Kidney glomerular epithelial cell (primary cell): ENCODE data around the gene APCDD1.
"Not testable (repeated sequence)": the region's sequence is repeated elsewhere in the genome, so short reads cannot be mapped to it uniquely, and the experiment has no call there.

Experiments
- DNase-seq: peaks from one replicate; lab custom pipeline; 2025; lab: John Stamatoyannopoulos, UW

Gene APCDD1

GRCh38 chr18:10462597-10462996, 8.2 kb downstream of the APCDD1 start:
- DNase-seq = no peak

GRCh38 chr18:10463096-10463495, 8.7 kb downstream of the APCDD1 start:
- DNase-seq = no peak

GRCh38 chr18:10463741-10464140, 9.3 kb downstream of the APCDD1 start:
- no peak for DNase-seq

GRCh38 chr18:10464161-10464648, 9.8 kb downstream of the APCDD1 start:
- DNase-seq = not testable (repeated sequence)

- DNase-seq = no peak
Observed at GRCh38 chr18:10465174-10465939, 10.9 kb downstream of the APCDD1 start.

GRCh38 chr18:10470429-10470828, 16.0 kb downstream of the APCDD1 start:
- DNase-seq = no peak

- no peak for DNase-seq
Observed at GRCh38 chr18:10471574-10471973, 17.1 kb downstream of the APCDD1 start.

- no peak for DNase-seq
Observed at GRCh38 chr18:10473132-10473531, 18.7 kb downstream of the APCDD1 start.

- DNase-seq = no peak
Observed at GRCh38 chr18:10474309-10474708, 19.9 kb downstream of the APCDD1 start.

- DNase-seq = no peak
Observed at GRCh38 chr18:10475276-10475653, 20.8 kb downstream of the APCDD1 start.

- no peak for DNase-seq
Observed at GRCh38 chr18:10475654-10476291, 21.3 kb downstream of the APCDD1 start.

GRCh38 chr18:10476338-10476791, 21.9 kb downstream of the APCDD1 start:
- DNase-seq = no peak

GRCh38 chr18:10477121-10477862, 22.9 kb downstream of the APCDD1 start:
- no peak for DNase-seq

GRCh38 chr18:10477863-10478260, 23.4 kb downstream of the APCDD1 start:
- DNase-seq = no peak

- DNase-seq = no peak
Observed at GRCh38 chr18:10481831-10482230, 27.4 kb downstream of the APCDD1 start.

- DNase-seq = no peak
Observed at GRCh38 chr18:10482363-10482984, 28.0 kb downstream of the APCDD1 start.

- no peak for DNase-seq
Observed at GRCh38 chr18:10482985-10483949, 28.8 kb downstream of the APCDD1 start.

- no peak for DNase-seq
Observed at GRCh38 chr18:10485475-10485874, 31.0 kb downstream of the APCDD1 start.

- no peak for DNase-seq
Observed at GRCh38 chr18:10486362-10486761, 31.9 kb downstream of the APCDD1 start.

- DNase-seq = no peak
Observed at GRCh38 chr18:10487154-10487553, 32.7 kb downstream of the APCDD1 start.

- no peak for DNase-seq
Observed at GRCh38 chr18:10488017-10488416, 33.6 kb downstream of the APCDD1 start.
